IPS-20b (cell line): ENCODE results near the gene FCAMR.
"Not testable (repeated sequence)": the region's sequence is repeated elsewhere in the genome, so short reads cannot be mapped to it uniquely, and the experiment has no call there.

Experiments
- H3K27ac ChIP-seq: one replicate; pipeline ENCODE4 v1.5.1; 2013; ENCODE audit warnings: low read length
- H3K27me3 ChIP-seq: 2 replicates; pipeline ENCODE4 v1.6.1; 2013; ENCODE audit warnings: mild to moderate bottlenecking, low read length, inconsistent platforms; ENCODE audit not compliant: insufficient read depth
- H3K36me3 ChIP-seq: 2 replicates; pipeline ENCODE4 v1.6.1; 2013; ENCODE audit warnings: low read depth, mild to moderate bottlenecking, inconsistent platforms, low read length, moderate library complexity; ENCODE audit not compliant: insufficient read depth
- H3K4me1 ChIP-seq: 2 replicates; pipeline ENCODE4 v1.6.1; 2013; ENCODE audit warnings: mild to moderate bottlenecking, control low read depth, inconsistent platforms, low read length, moderate library complexity; ENCODE audit not compliant: insufficient read depth
- H3K4me3 ChIP-seq: 2 replicates; pipeline ENCODE4 v1.5.1; 2013; ENCODE audit warnings: mild to moderate bottlenecking, low read length, inconsistent platforms
- H3K9ac ChIP-seq: 2 replicates; pipeline ENCODE4 v1.6.1; 2013; ENCODE audit warnings: low read depth, mild to moderate bottlenecking, inconsistent platforms, low read length, moderate library complexity
- H3K9me3 ChIP-seq: 2 replicates; pipeline ENCODE4 v1.6.1; 2013; ENCODE audit warnings: mild to moderate bottlenecking, low read depth, low read length, inconsistent platforms; ENCODE audit not compliant: insufficient read depth

The FCAMR gene

DNA sequence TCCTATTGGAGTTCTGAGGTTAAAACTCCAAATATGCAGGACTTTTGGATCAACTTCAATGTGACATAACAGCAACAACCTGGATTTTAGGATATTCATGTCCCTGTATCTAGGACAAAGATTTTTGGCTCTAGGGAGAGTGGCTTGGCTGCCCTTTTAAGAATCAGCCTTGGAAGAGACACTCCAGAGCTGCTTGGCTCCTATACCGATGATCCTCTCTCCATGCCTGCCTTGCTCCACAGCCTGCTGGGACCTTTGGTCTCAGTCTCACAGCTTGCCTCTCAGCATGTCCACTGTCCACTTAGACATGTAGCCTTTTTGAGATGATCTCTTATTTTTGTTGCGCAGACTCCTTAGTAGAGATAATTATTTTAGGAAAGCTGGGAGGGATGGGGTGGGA lies 44.0 kb downstream of the FCAMR start:
- Histone ChIP-seq H3K27me3 (no peaks in the 10 kb centered on the region), H3K27ac (no peak overlapping the region), H3K4me1 (no peaks in the 10 kb centered on the region), H3K36me3 (no peaks in the 10 kb centered on the region), H3K9me3 (no peaks in the 10 kb centered on the region), H3K4me3 (no peak overlapping the region), H3K9ac (no peak overlapping the region)

DNA sequence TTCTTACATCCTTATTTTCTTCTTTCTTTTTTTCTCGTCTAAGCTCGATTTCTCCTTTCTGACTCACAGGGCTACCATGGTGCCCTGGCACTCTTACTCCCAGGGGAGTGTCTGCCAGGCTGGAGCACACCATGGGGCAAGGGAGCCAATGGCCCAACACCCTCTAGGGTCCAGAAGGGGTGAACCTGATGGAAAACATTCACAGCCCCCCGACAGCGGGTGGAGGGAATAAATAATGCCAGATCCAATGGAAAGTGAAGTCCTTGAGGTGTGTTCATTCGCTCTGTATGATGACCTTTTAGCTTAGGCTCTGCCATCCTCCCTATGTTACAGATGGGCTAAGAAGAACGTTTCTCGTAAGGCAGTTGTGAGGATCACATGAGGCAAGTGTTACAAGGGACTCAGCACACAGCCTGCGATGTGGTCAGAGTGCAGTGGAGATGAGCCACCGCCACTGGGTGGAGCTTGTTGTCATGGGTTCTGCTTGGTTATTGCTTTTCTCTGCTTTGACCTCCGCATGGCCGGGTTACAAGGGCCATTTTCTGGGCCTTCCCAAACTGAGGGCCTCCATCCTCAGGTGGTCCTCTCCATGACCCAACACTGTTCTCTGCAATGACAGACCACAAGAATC lies 45.0 kb downstream of the FCAMR start:
- H3K36me3 ChIP-seq = no peaks in the 10 kb centered on the region
- peaks cover 4% of the 10 kb centered on the region; the same call in 1 of the 2 replicates for H3K27me3 ChIP-seq
- H3K4me3 ChIP-seq = no peak overlapping the region
- no peaks in the 10 kb centered on the region for H3K9me3 ChIP-seq
- no peak overlapping the region for H3K9ac ChIP-seq
- no peaks in the 10 kb centered on the region for H3K4me1 ChIP-seq
- no peak overlapping the region for H3K27ac ChIP-seq

DNA sequence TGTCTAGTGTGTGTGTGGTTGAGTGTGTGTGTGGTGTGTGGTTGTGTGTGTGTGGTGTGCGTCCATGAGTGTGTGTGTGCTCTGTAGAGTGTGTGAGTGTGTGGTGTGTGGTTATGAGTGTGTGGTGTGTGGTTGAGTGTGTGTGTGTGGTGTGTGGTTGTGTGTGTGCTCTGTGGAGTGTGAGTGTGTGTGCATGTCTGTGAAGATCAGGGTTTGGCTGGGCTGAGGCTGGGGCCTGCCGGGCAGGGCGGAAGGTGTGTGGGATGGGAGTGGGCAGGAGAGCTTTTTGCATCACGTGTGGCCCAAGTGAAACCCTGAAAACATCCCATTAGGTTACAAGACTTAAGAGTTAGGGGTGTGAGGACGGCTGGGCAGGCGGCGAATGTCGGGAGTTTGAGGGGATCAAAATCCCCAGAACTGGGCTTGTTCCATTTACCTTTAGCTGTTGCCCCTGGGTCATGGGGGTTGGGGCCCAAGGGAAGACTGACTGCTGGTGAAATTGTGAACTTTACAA lies 45.6 kb downstream of the FCAMR start:
- Histone ChIP-seq H3K36me3 (no peaks in the 10 kb centered on the region), H3K4me3 (no peak overlapping the region), H3K27me3 (peaks cover 4% of the 10 kb centered on the region; the same call in 1 of the 2 replicates), H3K27ac (no peak overlapping the region), H3K9me3 (no peaks in the 10 kb centered on the region), H3K9ac (no peak overlapping the region), H3K4me1 (no peaks in the 10 kb centered on the region)

DNA sequence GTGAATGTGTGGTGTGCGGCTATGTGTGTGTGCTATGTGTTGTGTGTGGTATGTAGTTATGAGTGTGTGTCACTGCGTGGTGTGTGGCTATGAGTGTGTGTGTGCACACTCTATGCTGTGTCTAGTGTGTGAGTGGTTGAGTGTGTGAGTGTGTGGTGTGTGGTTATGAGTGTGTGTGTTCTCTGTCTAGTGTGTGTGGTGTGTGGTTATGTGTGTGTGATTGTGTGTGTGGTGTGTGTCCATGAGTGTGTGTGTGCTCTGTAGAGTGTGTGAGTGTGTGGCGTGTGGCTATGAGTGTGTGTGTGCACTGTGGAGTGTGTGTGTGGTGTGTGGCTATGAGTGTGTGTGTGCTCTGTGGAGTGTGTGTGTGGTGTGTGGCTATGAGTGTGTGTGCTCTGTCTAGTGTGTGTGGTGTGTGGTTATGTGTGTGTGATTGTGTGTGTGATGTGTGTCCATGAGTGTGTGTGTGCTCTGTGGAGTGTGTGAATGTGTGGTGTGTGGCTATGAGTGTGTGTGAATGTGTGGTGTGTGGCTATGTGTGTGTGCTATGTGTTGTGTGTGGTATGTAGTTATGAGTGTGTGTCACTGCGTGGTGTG lies 46.2 kb downstream of the FCAMR start:
- H3K36me3 ChIP-seq, H3K27ac ChIP-seq, H3K27me3 ChIP-seq, H3K4me1 ChIP-seq, H3K4me3 ChIP-seq, H3K9me3 ChIP-seq, H3K9ac ChIP-seq: not testable (repeated sequence)

DNA sequence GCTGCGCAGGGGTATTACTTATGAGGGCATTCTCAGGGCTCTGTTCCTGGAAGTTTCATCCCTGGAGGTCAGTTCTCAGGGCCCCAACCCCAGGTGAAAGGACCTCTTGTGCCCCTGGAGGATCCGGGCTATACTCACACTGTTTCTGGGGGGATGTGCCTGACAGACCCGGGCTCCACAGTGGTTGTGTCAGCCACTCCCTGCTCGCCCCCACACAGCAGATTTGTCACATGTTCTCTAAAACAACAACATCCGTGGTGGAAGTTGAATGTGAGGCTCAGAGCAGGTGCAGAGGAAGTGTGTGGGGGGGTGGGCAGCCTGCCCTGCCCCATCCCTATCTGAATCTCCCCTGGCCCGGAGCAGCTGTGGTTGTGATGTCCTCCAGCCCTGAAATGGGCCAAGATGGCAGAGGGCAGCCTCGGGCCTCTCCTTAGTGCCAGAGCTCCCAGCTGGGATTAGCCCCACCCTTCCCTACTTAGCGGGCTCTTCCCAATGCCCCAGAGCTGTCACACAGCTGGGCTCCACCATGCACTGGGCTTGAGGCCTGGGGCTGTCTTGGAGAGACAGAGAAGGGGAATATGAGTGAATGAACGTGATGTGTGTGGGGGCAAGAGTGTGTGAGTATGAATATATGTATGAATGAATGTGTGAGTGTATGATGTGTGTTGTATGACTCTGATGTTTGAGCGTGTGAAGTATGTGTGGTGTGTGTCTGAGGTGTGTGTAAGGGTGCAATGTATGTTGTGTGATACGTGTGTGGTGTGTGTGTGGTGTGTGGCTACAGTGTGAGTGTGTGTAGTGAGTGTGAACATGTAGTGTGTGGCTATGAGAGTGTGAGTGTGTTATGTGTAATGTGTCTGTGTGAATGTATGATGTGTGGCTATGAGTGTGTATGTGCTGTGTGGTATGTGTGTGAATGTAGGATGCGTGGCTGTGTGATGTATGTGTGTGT lies 47.0 kb downstream of the FCAMR start:
- no peak overlapping the region for H3K9ac ChIP-seq

DNA sequence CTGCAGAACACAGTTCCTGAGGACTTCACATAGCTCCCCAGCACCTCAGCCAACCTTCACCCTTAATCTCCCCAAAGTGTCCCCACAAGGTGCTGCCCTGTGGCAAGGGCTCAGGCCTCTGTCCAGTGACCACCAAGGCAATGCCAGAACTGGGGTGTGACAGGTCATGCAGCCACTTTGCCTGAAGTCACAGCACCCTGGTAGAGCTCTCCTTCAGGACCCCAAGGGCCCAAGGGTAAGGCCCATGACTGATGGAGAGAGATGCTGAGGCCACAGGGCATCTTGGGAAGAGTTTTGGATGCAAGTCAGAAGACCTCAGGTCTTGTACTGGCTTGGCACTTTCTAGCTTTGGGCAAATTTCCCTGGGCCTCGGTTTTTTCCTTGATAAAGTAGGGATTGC lies 47.7 kb downstream of the FCAMR start:
- peaks cover 4% of the 10 kb centered on the region; the same call in 1 of the 2 replicates for H3K27me3 ChIP-seq
- no peak overlapping the region for H3K27ac ChIP-seq
- no peak overlapping the region for H3K4me3 ChIP-seq
- no peaks in the 10 kb centered on the region for H3K4me1 ChIP-seq
- H3K9me3 ChIP-seq = no peaks in the 10 kb centered on the region
- no peak overlapping the region for H3K9ac ChIP-seq
- no peaks in the 10 kb centered on the region for H3K36me3 ChIP-seq

More for the DNA sequence above, 47.0 kb downstream of the FCAMR start:
- H3K9me3 ChIP-seq = no peaks in the 10 kb centered on the region
- H3K4me3 ChIP-seq = no peak overlapping the region
- H3K27me3 ChIP-seq = peaks cover 4% of the 10 kb centered on the region; the same call in 1 of the 2 replicates
- H3K27ac ChIP-seq = no peak overlapping the region
- no peaks in the 10 kb centered on the region for H3K4me1 ChIP-seq
- no peaks in the 10 kb centered on the region for H3K36me3 ChIP-seq

DNA sequence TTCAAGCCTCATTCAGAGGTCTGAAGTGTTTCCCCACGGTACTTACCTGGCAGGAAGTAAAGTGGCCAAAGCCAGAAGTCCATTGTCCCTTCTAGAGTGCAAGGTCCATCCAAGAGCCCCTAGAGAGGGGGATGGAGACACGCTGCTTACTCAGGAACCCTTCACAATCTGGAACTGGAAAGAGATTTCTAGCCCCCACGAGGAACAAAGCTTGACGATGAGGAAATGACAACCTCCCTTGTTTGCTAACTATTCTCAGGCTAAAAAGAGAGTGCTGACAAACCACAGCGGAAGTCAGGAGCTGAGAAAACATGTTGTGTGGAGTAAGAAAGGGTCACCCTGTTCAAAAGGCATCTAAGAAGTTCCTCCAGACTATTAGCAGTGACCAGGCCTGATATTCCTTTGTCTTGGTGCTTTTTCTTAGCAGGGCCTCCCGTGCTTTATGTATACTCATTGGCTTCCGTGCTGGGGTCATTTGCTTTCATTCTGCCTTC lies 48.4 kb downstream of the FCAMR start, which contains the start of gene FCMR:
Gene FCMR, minus strand, starts transcription at position 170 of the 494 bp plus-strand sequence. Its CDS starts 87 bp downstream, at position 83.
- no peaks in the 10 kb centered on the region for H3K4me1 ChIP-seq
- no peak within 1 kb of the TSS for H3K9ac ChIP-seq
- no peaks in the 10 kb centered on the region for H3K36me3 ChIP-seq
- H3K27me3 ChIP-seq = peaks cover 4% of the 10 kb centered on the region; the same call in 1 of the 2 replicates
- H3K9me3 ChIP-seq = no peaks in the 10 kb centered on the region
- H3K4me3 ChIP-seq = no peak within 1 kb of the TSS
- no peak within 1 kb of the TSS for H3K27ac ChIP-seq

DNA sequence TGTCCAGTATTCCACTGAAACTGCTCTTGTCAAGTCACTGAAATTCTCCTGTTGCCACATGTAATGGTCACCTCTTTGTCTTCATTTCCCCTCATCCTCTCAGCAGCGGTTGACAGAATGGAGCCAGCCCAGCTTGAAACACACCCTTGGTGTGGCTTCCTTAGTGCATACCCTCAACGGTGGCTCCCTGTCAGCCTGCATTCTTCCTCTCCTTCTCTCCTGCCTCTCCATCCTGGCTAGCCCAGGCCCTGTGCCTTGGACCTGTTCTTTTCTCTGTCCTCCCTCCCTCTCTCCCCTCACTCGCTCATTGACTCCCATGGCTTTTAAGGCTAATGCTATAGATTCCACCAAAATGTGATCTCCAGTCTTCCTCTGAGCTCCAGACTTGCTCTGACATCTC lies 52.2 kb downstream of the FCAMR start:
- peaks cover 13% of the 10 kb centered on the region for H3K27me3 ChIP-seq
- H3K9ac ChIP-seq = no peak overlapping the region
- H3K4me3 ChIP-seq = no peak overlapping the region

DNA sequence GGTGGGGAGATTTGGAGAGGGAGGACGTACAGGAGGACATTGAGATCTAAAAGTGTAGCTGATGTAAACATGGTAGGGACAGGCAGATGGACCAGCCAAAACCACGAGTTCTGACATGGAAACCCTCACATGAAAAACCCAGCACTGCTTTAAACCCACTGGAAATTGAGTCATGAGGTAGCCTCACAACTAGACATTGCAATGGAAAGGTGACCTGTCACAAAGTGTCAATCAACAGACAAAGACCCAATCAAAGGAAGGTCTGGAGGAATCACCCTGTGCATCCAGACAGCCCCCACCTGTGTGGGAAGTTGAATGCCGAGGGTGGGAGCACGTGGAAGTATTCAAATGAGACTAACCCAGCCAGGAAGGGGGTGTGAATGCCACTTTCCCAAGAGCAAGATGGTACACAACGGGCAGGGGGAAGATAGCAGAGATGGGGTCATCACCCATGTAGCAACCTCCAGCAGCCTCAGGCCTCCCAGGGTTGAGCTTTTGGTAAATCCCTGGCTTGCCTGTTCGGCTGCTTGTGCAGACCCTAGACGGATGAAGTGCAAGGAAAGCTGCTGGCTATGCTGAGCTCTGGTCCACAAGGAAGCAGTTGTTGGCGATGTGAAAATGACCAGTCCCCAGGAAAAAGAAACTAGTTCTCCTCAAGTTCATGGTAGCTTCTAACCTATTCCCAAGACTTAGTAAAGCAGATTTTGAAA lies 54.1 kb downstream of the FCAMR start:
- H3K27me3 ChIP-seq = peaks cover 21% of the 10 kb centered on the region
- no peak overlapping the region for H3K9ac ChIP-seq
- no peaks in the 10 kb centered on the region for H3K9me3 ChIP-seq
- no peaks in the 10 kb centered on the region for H3K4me1 ChIP-seq
- H3K4me3 ChIP-seq = no peak overlapping the region
- no peaks in the 10 kb centered on the region for H3K36me3 ChIP-seq
- no peak overlapping the region for H3K27ac ChIP-seq

More for the DNA sequence above, 52.2 kb downstream of the FCAMR start:
- Histone ChIP-seq H3K27ac (no peak overlapping the region), H3K9me3 (no peaks in the 10 kb centered on the region), H3K4me1 (no peaks in the 10 kb centered on the region), H3K36me3 (no peaks in the 10 kb centered on the region)

DNA sequence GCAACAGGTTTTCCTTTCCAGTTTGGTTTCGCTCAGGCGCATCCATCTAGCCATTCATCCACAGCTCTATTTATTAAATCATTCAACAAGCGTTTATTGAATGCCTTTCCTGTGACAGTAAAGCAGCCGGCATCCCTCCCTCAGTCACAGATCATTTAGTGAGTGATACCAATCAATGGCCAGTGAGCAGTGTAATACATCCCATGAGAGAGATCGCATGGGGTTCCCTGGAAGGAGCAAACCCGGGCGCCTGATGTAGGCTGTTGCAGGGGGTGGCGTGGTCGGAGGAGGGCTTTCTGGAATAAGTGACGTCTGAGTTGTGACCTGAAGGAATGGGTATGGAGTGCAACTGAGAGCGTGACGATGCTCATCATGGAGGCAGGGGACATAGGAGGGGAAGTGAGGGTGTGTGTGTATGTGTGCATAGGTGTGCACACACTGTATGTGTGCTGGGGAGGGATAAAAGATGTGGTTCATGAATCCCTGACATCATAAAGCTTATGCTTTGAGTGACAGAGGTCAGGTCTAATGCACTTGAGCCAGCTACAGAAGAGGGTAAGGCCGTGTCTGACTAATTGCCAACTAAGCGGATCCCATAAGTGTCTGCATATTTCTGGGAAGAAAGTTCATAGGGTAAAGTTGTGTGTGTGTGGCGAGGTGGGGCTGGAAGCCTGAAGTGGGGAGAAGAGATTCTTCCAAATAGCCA lies 55.1 kb downstream of the FCAMR start:
- no peak overlapping the region for H3K27ac ChIP-seq
- H3K9ac ChIP-seq = no peak overlapping the region
- no peaks in the 10 kb centered on the region for H3K36me3 ChIP-seq
- H3K9me3 ChIP-seq = no peaks in the 10 kb centered on the region
- no peaks in the 10 kb centered on the region for H3K4me1 ChIP-seq
- H3K27me3 ChIP-seq = peaks cover 26% of the 10 kb centered on the region
- no peak overlapping the region for H3K4me3 ChIP-seq
